OCI-LY7 (cell line): ENCODE data around the gene CIITA.
"Not testable (repeated sequence)": the region's sequence is repeated elsewhere in the genome, so short reads cannot be mapped to it uniquely, and the experiment has no call there.

ENCODE experiments used
- EZH2phosphoT487 ChIP-seq: fragments of 200-600 bp; sonication (generic); IDR thresholded peaks from 2 replicates; pipeline ENCODE4 v1.6.1; 2018; ENCODE audit warnings: low read depth, borderline replicate concordance, mild to moderate bottlenecking, mixed run types, antibody characterized with exemption, low read length, moderate library complexity, mixed read lengths
- TF ChIP-seq, protein P1 (sequence below): fragments of 200-600 bp; sonication (generic); conservative IDR thresholded peaks from 2 replicates; pipeline ENCODE4 v1.5.1; 2014; ENCODE audit warnings: mild to moderate bottlenecking, antibody characterized with exemption, low read length, moderate library complexity, mixed read lengths

- TF ChIP-seq, protein P1, sequence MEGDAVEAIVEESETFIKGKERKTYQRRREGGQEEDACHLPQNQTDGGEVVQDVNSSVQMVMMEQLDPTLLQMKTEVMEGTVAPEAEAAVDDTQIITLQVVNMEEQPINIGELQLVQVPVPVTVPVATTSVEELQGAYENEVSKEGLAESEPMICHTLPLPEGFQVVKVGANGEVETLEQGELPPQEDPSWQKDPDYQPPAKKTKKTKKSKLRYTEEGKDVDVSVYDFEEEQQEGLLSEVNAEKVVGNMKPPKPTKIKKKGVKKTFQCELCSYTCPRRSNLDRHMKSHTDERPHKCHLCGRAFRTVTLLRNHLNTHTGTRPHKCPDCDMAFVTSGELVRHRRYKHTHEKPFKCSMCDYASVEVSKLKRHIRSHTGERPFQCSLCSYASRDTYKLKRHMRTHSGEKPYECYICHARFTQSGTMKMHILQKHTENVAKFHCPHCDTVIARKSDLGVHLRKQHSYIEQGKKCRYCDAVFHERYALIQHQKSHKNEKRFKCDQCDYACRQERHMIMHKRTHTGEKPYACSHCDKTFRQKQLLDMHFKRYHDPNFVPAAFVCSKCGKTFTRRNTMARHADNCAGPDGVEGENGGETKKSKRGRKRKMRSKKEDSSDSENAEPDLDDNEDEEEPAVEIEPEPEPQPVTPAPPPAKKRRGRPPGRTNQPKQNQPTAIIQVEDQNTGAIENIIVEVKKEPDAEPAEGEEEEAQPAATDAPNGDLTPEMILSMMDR, result not testable (repeated sequence)
- TF ChIP-seq EZH2phosphoT487, result not testable (repeated sequence)
Measured at GRCh38 chr16:10929097-10929496, 52.1 kb downstream of the CIITA start.
